ENCODE measurements around the gene FOXE3. TPM values are rescaled to one million over a fixed set of nuclear protein-coding genes. Genes with fewer than 3 reads are reported as not detected.

Gene FOXE3
- total RNA-seq, 2 experiments from 2014 or later, result not detected

GRCh38 chr1:47432071-47433036, 16.3 kb downstream of the FOXE3 start:
- ATAC-seq, result no peak
- CTCF ChIA-PET, result interaction anchor here (0.6 to 2.1 kb wide), 10 partner anchors 9 to 294 kb away, joined by 3 to 6 read pairs (median 3); partner anchors contain the start of gene CMPK1
- no peak overlapping the region for H3K27ac Mint-ChIP-seq
- peaks cover 28% of the 10 kb centered on the region for H3K36me3 Mint-ChIP-seq
- H3K27me3 Mint-ChIP-seq, result peaks cover 12% of the 10 kb centered on the region
- H3K4me1 Mint-ChIP-seq, result peaks cover 46% of the 10 kb centered on the region
- no peaks in the 10 kb centered on the region for H3K9me3 Mint-ChIP-seq (ENCODE audit: low read depth)
- DNase-seq, result peak; percentile 61
- H3K4me3 Mint-ChIP-seq, result no peak overlapping the region

GRCh38 chr1:47433037-47433421, 16.9 kb downstream of the FOXE3 start:
- ATAC-seq, result no peak
- CTCF ChIA-PET, result interaction anchor here (0.6 to 3.8 kb wide), 10 partner anchors 9 to 294 kb away, joined by 3 to 15 read pairs (median 4); no protein-coding TSS in a partner anchor
- no peaks in the 10 kb centered on the region for H3K9me3 Mint-ChIP-seq (ENCODE audit: low read depth)
- H3K27ac Mint-ChIP-seq, result no peak overlapping the region
- H3K36me3 Mint-ChIP-seq, result peaks cover 28% of the 10 kb centered on the region
- peaks cover 46% of the 10 kb centered on the region for H3K4me1 Mint-ChIP-seq
- peaks cover 12% of the 10 kb centered on the region for H3K27me3 Mint-ChIP-seq
- H3K4me3 Mint-ChIP-seq, result no peak overlapping the region
- DNase-seq, result no peak

DNA sequence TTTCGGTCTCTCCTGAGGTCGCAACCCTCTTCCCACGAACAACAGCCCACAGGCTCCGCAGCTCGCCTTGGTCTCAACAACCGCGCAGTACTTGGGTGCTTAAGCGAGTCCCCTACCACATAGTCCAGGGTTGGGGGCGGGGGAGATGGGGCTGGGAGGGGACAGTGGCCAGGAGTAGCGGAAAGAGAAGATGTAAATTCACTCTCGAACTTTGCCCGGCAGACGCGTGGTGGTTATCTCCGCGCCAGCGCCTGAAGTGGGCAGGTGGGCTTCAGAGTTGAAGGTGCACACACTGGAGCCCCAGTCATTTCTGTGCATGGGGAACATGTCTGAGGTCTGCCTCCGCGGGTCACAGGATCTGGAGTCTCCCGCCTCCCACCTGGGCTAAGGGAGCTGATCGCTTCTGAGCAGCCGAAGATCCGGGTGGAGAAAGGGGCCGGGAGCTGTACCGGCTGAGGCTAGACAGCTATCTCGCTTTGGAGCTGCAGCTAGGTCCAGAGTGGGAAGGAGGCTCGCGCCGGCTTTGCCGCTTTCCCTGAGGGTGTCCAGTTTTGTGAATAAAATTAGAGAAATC, 17.5 kb downstream of the FOXE3 start:
- H3K27me3 Mint-ChIP-seq, result peaks cover 14% of the 10 kb centered on the region
- peaks cover 46% of the 10 kb centered on the region for H3K4me1 Mint-ChIP-seq
- no peak overlapping the region for H3K27ac Mint-ChIP-seq
- ATAC-seq, result no peak
- H3K4me3 Mint-ChIP-seq, result no peak overlapping the region
- H3K36me3 Mint-ChIP-seq, result peaks cover 28% of the 10 kb centered on the region
- no peak for DNase-seq
- no peaks in the 10 kb centered on the region for H3K9me3 Mint-ChIP-seq (ENCODE audit: low read depth)
- CTCF ChIA-PET, result interaction anchor here (0.6 to 6.0 kb wide), 8 partner anchors 8 to 293 kb away, joined by 3 to 83 read pairs (median 4); no protein-coding TSS in a partner anchor

DNA sequence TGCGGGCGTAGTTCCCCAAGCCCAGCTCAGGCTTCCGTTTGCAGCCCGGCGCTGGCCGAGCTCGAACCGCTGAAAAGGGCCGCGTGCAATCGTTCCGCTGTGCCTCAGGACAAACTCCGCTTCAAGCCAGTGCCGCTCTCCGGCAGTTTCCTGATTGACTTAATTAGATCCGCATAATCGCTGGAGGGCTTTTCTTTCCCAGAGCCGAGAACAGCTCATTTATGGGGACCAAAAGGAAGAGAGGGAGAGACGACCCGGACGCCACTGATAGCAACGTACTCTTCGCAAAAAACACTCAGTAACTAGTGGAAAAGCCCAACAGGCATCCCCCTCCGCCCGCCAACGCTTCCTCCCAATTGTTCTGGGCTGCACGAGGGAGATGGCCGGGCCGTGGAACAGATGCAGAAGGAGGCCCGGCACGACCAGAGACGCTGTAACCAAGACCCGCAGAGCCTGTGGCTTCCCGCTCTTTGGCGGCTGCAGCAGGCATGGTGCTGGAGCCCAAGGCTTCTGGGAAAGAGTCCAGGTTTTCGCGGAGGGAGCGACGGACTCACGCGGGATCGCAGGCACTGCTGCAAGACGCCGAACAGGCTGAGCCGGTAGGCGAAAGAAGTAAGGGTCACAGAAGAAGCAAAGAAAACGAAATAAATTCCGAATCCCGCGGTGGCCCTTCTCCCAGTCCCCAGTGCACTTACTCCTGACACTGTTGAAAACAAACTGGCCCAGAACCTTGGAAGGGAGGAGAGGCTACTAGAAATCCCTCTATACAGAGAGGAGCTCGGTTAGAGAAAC, 18.2 kb downstream of the FOXE3 start:
- peaks cover 46% of the 10 kb centered on the region for H3K4me1 Mint-ChIP-seq
- CTCF ChIA-PET, result interaction anchor here (0.6 to 6.0 kb wide), 9 partner anchors 15 to 292 kb away, joined by 3 to 83 read pairs (median 4); no protein-coding TSS in a partner anchor
- H3K36me3 Mint-ChIP-seq, result peaks cover 28% of the 10 kb centered on the region
- no peaks in the 10 kb centered on the region for H3K9me3 Mint-ChIP-seq (ENCODE audit: low read depth)
- H3K4me3 Mint-ChIP-seq, result no peak overlapping the region
- ATAC-seq (no peak), DNase-seq (no peak)
- H3K27ac Mint-ChIP-seq, result no peak overlapping the region
- H3K27me3 Mint-ChIP-seq, result peaks cover 15% of the 10 kb centered on the region

- H3K27ac Mint-ChIP-seq, result peak overlapping the region; percentile 93
- DNase-seq, result no peak
- peak overlapping the region; percentile 95 for H3K4me3 Mint-ChIP-seq
- peaks cover 15% of the 10 kb centered on the region for H3K27me3 Mint-ChIP-seq
- H3K4me1 Mint-ChIP-seq, result peaks cover 47% of the 10 kb centered on the region
- peaks cover 28% of the 10 kb centered on the region for H3K36me3 Mint-ChIP-seq
- no peaks in the 10 kb centered on the region for H3K9me3 Mint-ChIP-seq (ENCODE audit: low read depth)
- no peak for ATAC-seq
- CTCF ChIA-PET, result interaction anchor here (0.6 to 6.0 kb wide), 28 partner anchors 9 to 320 kb away, joined by 3 to 83 read pairs (median 4); partner anchors contain the start of gene STIL
These were observed 19.6 kb downstream of the FOXE3 start for GRCh38 chr1:47435506-47436303.

DNA sequence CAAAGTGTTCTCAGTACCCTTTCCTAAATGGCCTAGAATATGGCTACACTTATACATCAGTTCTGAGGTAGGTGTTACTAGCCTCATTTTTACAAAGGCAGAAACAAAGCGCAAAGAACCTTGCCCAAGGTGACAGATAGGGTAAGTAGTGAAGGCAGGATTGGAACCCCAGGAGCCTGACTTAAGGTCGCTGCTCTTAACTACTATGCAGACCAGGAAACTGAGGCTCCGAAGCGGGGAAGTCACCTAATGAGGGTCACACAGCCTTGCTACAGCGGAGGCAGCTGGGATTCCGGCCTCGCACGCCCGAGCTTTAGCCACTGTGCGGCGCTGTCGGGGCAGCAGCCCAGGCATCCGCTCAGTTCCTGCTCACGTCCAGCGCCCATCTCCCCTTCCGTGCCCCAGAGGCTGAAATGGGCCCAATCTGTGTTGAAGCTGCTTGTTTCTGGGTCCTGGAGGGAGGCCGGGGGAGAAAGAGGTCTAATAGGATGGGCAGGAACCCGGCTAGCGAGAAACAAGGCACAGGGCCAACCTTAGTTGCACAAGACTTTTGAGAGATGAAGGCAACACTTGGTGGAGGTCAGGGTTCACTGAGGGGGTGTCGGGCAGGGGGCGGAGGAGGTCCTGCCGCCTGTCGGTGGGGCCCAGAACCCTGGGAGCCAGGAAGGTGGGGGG, 20.4 kb downstream of the FOXE3 start:
- Mint-ChIP-seq H3K27me3 (peaks cover 15% of the 10 kb centered on the region), H3K36me3 (peaks cover 24% of the 10 kb centered on the region), H3K4me1 (peaks cover 42% of the 10 kb centered on the region), H3K9me3 (ENCODE audit: low read depth) (no peaks in the 10 kb centered on the region), H3K4me3 (peak overlapping the region; percentile 95), H3K27ac (peak overlapping the region; percentile 93)
- ATAC-seq (peak; percentile 45), DNase-seq (peak; percentile 89)
- CTCF ChIA-PET, result interaction anchor here (0.7 to 6.0 kb wide), 29 partner anchors 8 to 319 kb away, joined by 3 to 83 read pairs (median 4); partner anchors contain the start of gene STIL

DNA sequence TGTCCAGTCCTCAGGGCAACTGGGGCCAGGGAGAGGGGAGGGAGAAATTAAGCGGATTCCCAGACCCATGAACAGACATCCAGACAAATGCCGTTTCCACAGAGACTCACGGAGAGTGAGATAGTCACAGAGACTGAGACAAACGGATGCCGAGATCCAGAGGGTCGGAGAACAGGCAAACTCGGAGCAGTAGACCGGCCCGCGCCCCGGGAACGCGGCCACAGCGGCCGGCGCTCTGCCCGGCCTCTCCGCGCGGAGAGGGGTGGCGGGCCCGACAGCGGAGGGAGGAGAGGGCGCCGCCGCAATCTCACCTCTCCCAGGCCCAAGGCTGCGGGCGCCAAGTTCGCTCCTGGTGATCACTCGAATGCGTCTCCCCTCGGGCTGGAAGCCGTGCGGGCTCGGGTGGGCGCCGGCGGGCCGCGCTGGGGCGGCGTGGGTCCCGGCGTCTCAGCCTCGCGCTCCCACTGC, 20.9 kb downstream of the FOXE3 start:
- H3K27ac Mint-ChIP-seq, result peak overlapping the region; percentile 93
- DNase-seq (no peak), ATAC-seq (peak; percentile 8)
- peaks cover 15% of the 10 kb centered on the region for H3K27me3 Mint-ChIP-seq
- H3K4me3 Mint-ChIP-seq, result peak overlapping the region; percentile 95
- H3K36me3 Mint-ChIP-seq, result peaks cover 24% of the 10 kb centered on the region
- peaks cover 36% of the 10 kb centered on the region for H3K4me1 Mint-ChIP-seq
- H3K9me3 Mint-ChIP-seq (ENCODE audit: low read depth), result no peaks in the 10 kb centered on the region
- CTCF ChIA-PET, result interaction anchor here (0.6 to 6.0 kb wide), 48 partner anchors 8 to 741 kb away, joined by 3 to 83 read pairs (median 4); partner anchors contain the start of gene STIL

GRCh38 chr1:47437447-47438164, 21.5 kb downstream of the FOXE3 start, which contains the start of gene FOXD2:
FOXD2 (plus strand) TSS chr1:47438044; CDS start chr1:47438136, 92 bp downstream.
- peak within 1 kb of the TSS; percentile 95 for H3K4me3 Mint-ChIP-seq
- peak; percentile 95 for DNase-seq
- H3K36me3 Mint-ChIP-seq, result peaks cover 21% of the 10 kb centered on the region
- no peaks in the 10 kb centered on the region for H3K9me3 Mint-ChIP-seq (ENCODE audit: low read depth)
- peaks cover 15% of the 10 kb centered on the region for H3K27me3 Mint-ChIP-seq
- peak; percentile 88 for ATAC-seq
- peaks cover 30% of the 10 kb centered on the region for H3K4me1 Mint-ChIP-seq
- peak within 1 kb of the TSS; percentile 93 for H3K27ac Mint-ChIP-seq
- CTCF ChIA-PET, result interaction anchor here (0.6 to 6.0 kb wide), 38 partner anchors 9 to 742 kb away, joined by 3 to 83 read pairs (median 4); partner anchors contain the start of gene STIL

- Mint-ChIP-seq H3K9me3 (ENCODE audit: low read depth) (no peaks in the 10 kb centered on the region), H3K36me3 (peaks cover 13% of the 10 kb centered on the region), H3K4me1 (peaks cover 22% of the 10 kb centered on the region), H3K27me3 (peaks cover 12% of the 10 kb centered on the region), H3K27ac (no peak overlapping the region), H3K4me3 (peak overlapping the region; percentile 68)
- ATAC-seq (no peak), DNase-seq (peak; percentile 58)
- CTCF ChIA-PET, result interaction anchor here (0.6 to 6.0 kb wide), 31 partner anchors 10 to 288 kb away, joined by 3 to 83 read pairs (median 4); partner anchors contain the start of gene STIL
These were observed 22.3 kb downstream of the FOXE3 start for GRCh38 chr1:47438165-47439016.

DNA sequence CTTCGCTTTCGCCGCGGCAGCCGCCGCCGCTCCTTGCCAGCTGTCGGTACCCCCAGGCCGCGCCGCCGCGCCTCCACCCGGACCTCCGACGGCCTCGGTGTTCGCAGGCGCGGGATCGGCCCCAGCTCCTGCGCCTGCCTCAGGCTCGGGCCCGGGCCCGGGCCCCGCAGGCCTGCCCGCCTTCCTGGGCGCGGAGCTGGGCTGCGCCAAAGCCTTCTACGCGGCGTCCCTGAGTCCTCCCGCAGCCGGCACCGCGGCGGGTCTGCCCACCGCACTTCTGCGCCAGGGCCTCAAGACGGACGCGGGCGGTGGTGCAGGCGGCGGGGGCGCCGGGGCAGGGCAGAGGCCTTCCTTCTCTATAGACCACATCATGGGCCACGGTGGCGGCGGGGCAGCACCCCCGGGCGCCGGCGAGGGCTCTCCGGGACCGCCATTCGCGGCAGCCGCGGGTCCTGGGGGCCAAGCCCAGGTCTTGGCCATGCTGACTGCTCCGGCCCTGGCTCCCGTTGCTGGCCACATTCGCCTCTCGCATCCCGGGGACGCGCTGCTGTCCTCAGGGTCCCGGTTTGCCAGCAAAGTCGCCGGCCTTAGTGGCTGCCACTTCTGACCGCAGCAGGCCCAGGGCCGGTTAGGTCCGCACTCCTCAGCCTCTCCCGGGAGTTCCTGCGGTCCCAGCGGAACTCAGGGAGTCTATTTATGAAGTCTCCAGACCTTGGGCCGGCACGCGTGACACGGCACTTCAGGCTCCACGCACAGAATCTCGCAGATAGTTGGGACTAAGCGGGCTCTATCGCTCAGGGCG, 23.1 kb downstream of the FOXE3 start:
- Mint-ChIP-seq H3K9me3 (ENCODE audit: low read depth) (no peaks in the 10 kb centered on the region), H3K4me3 (no peak overlapping the region), H3K27ac (no peak overlapping the region), H3K4me1 (peaks cover 21% of the 10 kb centered on the region), H3K27me3 (peaks cover 8% of the 10 kb centered on the region), H3K36me3 (peaks cover 10% of the 10 kb centered on the region)
- ATAC-seq (no peak), DNase-seq (no peak)
- CTCF ChIA-PET, result interaction anchor here (1.5 to 6.0 kb wide), 3 partner anchors 16 to 287 kb away, joined by 4 to 83 read pairs (median 14); no protein-coding TSS in a partner anchor

Data from activated CD8-positive, alpha-beta memory T cell treated with anti-CD3 and anti-CD28 coated beads, Interleukin-2, amount 10 ng/mL, durations not matched to agents 7 days and 5 days (primary cell).